ENCODE data around the gene ROBO1. TPM values are rescaled to one million over a fixed set of nuclear protein-coding genes. Genes with fewer than 3 reads are reported as not detected.

The ROBO1 gene
- total and polyA plus RNA-seq, 12 donors: 6.4 to 144 (median 43.9) TPM

DNA sequence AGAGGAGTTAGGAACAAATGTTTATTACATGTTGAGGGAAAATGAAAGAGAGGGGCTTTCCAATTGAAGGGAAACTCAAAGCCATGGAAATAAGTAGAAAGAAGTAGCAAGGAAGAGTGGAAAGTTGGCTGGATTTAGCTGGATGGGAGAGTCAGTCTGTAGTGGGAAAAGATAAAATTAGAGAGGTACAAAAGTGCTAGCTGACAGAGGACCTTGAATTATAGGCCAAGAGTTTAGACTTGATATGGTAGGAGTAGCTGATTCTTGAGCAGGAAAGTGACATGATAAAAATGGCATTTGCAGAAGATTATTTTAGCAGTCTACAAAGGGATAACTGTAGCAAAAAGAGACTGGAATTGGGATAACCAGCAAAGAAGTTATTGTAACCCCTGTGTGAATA lies 425.8 kb downstream of the ROBO1 start:
- H3K4me1 ChIP-seq (replicated peaks in 1 of 2): no peaks in the 10 kb centered on the region
- H3K27me3 ChIP-seq: no peaks in the 10 kb centered on the region
- H3K27ac ChIP-seq: no peak overlapping the region
- intact Hi-C loops (cut with DNase I): no loop called here
- no peaks in the 10 kb centered on the region for H3K9me3 ChIP-seq (replicated peaks in 1 of 3)
- no peak for DNase-seq
- no peaks in the 10 kb centered on the region for H3K36me3 ChIP-seq (replicated peaks in 1 of 2)
- no peak overlapping the region for H3K4me3 ChIP-seq
- no peak for TF ChIP-seq POLR2A (IDR thresholded peaks at IDR 0.05)
- TF ChIP-seq, protein P1, sequence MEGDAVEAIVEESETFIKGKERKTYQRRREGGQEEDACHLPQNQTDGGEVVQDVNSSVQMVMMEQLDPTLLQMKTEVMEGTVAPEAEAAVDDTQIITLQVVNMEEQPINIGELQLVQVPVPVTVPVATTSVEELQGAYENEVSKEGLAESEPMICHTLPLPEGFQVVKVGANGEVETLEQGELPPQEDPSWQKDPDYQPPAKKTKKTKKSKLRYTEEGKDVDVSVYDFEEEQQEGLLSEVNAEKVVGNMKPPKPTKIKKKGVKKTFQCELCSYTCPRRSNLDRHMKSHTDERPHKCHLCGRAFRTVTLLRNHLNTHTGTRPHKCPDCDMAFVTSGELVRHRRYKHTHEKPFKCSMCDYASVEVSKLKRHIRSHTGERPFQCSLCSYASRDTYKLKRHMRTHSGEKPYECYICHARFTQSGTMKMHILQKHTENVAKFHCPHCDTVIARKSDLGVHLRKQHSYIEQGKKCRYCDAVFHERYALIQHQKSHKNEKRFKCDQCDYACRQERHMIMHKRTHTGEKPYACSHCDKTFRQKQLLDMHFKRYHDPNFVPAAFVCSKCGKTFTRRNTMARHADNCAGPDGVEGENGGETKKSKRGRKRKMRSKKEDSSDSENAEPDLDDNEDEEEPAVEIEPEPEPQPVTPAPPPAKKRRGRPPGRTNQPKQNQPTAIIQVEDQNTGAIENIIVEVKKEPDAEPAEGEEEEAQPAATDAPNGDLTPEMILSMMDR (IDR thresholded peaks at IDR 0.05): no peak

DNA sequence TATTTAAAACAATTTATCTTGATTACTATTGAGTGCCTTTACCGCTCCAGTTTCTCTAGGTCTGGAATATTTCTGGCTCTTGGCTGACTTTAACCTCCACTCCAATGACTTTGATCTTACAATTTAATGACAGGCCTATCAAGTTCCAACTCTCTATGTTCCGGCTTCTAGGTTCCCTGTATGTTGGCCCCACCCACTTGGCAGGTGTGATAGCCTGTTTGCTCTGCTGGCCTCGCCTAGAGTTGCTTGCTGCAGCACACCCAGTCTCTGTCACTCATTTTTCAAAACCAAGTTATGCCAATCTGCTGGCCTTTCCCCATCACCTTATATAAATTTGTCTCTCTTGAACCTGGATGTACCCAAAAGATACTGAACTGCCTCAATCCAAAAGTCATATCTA lies 428.0 kb downstream of the ROBO1 start:
- no peak for DNase-seq
- Histone ChIP-seq H3K36me3 (replicated peaks in 1 of 2) (no peaks in the 10 kb centered on the region), H3K9me3 (replicated peaks in 1 of 3) (no peaks in the 10 kb centered on the region), H3K4me3 (no peak overlapping the region), H3K27me3 (no peaks in the 10 kb centered on the region), H3K27ac (no peak overlapping the region), H3K4me1 (replicated peaks in 1 of 2) (no peaks in the 10 kb centered on the region)
- intact Hi-C loops (cut with DNase I): no loop called here
- TF ChIP-seq POLR2A (IDR thresholded peaks at IDR 0.05): no peak
- TF ChIP-seq, protein P1 (IDR thresholded peaks at IDR 0.05): no peak
- WGBS, 4 donors: 72 to 83% (median 79%) methylated on average over 3 of the region's 3 CpGs

DNA sequence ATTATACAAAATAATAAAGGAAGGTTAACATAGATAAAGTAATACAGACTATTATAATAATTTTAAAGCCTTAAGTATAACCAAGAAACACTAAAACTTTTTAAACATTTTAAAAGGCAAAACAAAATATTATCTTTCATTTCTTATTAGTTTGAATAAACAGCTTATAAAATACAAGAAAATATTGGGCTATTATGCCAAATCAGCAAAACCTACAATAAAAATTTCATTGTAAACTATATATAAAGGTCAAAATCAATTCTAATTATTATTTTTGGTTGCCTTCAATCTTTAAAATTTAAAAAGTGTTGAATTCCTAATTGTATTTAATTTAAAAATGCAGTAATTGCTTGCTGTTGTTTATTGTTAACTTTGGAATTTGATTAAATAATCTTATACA lies 430.0 kb downstream of the ROBO1 start:
- no peak overlapping the region for H3K4me3 ChIP-seq
- no peak for DNase-seq
- intact Hi-C loops (cut with DNase I): no loop called here
- no peak overlapping the region for H3K27ac ChIP-seq
- TF ChIP-seq, protein P1 (IDR thresholded peaks at IDR 0.05): no peak
- TF ChIP-seq POLR2A (IDR thresholded peaks at IDR 0.05): no peak
- no peaks in the 10 kb centered on the region for H3K4me1 ChIP-seq (replicated peaks in 1 of 2)
- H3K36me3 ChIP-seq (replicated peaks in 1 of 2): no peaks in the 10 kb centered on the region
- no peaks in the 10 kb centered on the region for H3K9me3 ChIP-seq (replicated peaks in 1 of 3)
- no peaks in the 10 kb centered on the region for H3K27me3 ChIP-seq

DNA sequence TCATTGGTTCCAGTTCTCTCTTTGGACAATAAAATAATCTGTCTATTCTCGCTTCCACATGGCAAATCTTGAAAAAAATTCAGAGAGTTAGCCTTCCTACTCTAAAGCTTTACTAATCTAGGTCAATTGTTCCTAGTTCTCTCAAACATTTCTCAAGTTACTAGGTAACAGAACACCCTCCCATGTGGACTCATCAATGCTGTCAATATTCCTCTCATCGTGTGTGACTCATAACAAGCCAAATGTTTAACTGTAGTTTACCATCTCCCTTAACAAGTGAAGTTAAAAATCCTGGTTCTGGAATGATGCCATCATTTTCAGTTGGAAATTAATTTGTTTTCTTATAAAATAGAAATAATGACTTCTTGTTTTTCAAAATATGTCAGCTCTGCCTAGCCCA lies 438.6 kb downstream of the ROBO1 start:
- DNase-seq: no peak
- WGBS, 4 donors: 70 to 76% (median 75%) methylated on average over 2 of the region's 2 CpGs
- TF ChIP-seq, protein P1 (IDR thresholded peaks at IDR 0.05): no peak
- no peak for TF ChIP-seq POLR2A (IDR thresholded peaks at IDR 0.05)

More for the DNA sequence above, 438.6 kb downstream of the ROBO1 start:
- no peaks in the 10 kb centered on the region for H3K27me3 ChIP-seq
- H3K4me3 ChIP-seq: no peak overlapping the region
- no peak overlapping the region for H3K27ac ChIP-seq
- no peaks in the 10 kb centered on the region for H3K36me3 ChIP-seq (replicated peaks in 1 of 2)
- no peaks in the 10 kb centered on the region for H3K4me1 ChIP-seq (replicated peaks in 1 of 2)
- H3K9me3 ChIP-seq (replicated peaks in 1 of 3): no peaks in the 10 kb centered on the region
- intact Hi-C loops (cut with DNase I): no loop called here
